Activated CD4-positive, CD25-positive, alpha-beta regulatory T cell treated with anti-CD3 and anti-CD28 coated beads, Interleukin-2, amount 50 U/mL, for 16 hours (primary cell): ENCODE results near the gene UQCRFS1.

Experiments used
- DNase-seq: peaks from one replicate; pipeline ENCODE4 v3.0.0-alpha.2; 2020; ENCODE audit warnings: low read depth, low spot score

The UQCRFS1 gene

GRCh38 chr19:29162694-29163093, 50.3 kb downstream of the UQCRFS1 start:
- no peak for DNase-seq

- DNase-seq: no peak
Measured at GRCh38 chr19:29155683-29156082, 57.3 kb downstream of the UQCRFS1 start.
